ENCODE results near the gene TTLL11.

- TF ChIP-seq TEAD4 (IDR thresholded peaks at IDR 0.05) (no peak), RAD21 (IDR thresholded peaks at IDR 0.05; ENCODE audit: low read depth) (no peak), YY1 (IDR thresholded peaks at IDR 0.05; ENCODE audit: low read depth) (no peak), EGR1 (IDR thresholded peaks at IDR 0.05) (no peak), TAF1 (IDR thresholded peaks at IDR 0.05; ENCODE audit: low read depth) (no peak), CREB1 (IDR thresholded peaks at IDR 0.05; ENCODE audit: low read depth) (no peak)
These were observed 276.2 kb downstream of the TTLL11 start for GRCh38 chr9:121816845-121817450.

All from Ishikawa (cell line).